Measurements from ENCODE around the gene APLP2. TPM values are rescaled to one million over a fixed set of nuclear protein-coding genes. Genes with fewer than 3 reads are reported as not detected.

The APLP2 gene
- total and polyA plus RNA-seq, 10 donors: 47.4 to 248 (median 181) TPM

- WGBS, 5 donors: 63 to 91% (median 86%) methylated on average over 2 of the region's 2 CpGs
- intact Hi-C loops (cut with DNase I; ENCODE audit: low total_unique reads): no loop called here
- TF ChIP-seq CTCF (IDR thresholded peaks at IDR 0.05 in 8 of 11, conservative IDR thresholded peaks at IDR 0.05 in 3 of 11) (no peak), POLR2A (IDR thresholded peaks at IDR 0.05) (no peak), POLR2AphosphoS5 (IDR thresholded peaks at IDR 0.05) (no peak)
Observed at GRCh38 chr11:130031945-130032344, 37.7 kb upstream of the APLP2 start.

GRCh38 chr11:130032931-130033330, 36.8 kb upstream of the APLP2 start:
- Histone ChIP-seq H3K27me3 (replicated peaks in 1 of 7) (peaks cover 0 to 16% (median 0%) of the 10 kb centered on the region in 7 donors), H3K4me1 (no peaks in the 10 kb centered on the region), H3K27ac (no peak overlapping the region), H3K4me3 (no peak overlapping the region), H3K9me3 (no peaks in the 10 kb centered on the region), H3K36me3 (no peaks in the 10 kb centered on the region)
- intact Hi-C loops (cut with DNase I; ENCODE audit: low total_unique reads): no loop called here
- WGBS, 5 donors: 88 to 96% (median 93%) methylated on average over 41 to 44 of the region's 44 CpGs
- TF ChIP-seq CTCF (IDR thresholded peaks at IDR 0.05 in 8 of 11, conservative IDR thresholded peaks at IDR 0.05 in 3 of 11) (no peak), POLR2A (IDR thresholded peaks at IDR 0.05) (no peak), POLR2AphosphoS5 (IDR thresholded peaks at IDR 0.05) (no peak)
- DNase-seq: no peak

More at GRCh38 chr11:130031945-130032344, 37.7 kb upstream of the APLP2 start:
- peaks cover 0 to 16% (median 0%) of the 10 kb centered on the region in 7 donors for H3K27me3 ChIP-seq (replicated peaks in 1 of 7)
- no peaks in the 10 kb centered on the region for H3K36me3 ChIP-seq
- H3K4me1 ChIP-seq: no peaks in the 10 kb centered on the region
- no peak overlapping the region for H3K4me3 ChIP-seq
- no peaks in the 10 kb centered on the region for H3K9me3 ChIP-seq
- DNase-seq: no peak
- no peak overlapping the region for H3K27ac ChIP-seq

- no peak for TF ChIP-seq POLR2A (IDR thresholded peaks at IDR 0.05)
- TF ChIP-seq POLR2AphosphoS5 (IDR thresholded peaks at IDR 0.05): no peak
- no peak for TF ChIP-seq CTCF (IDR thresholded peaks at IDR 0.05 in 8 of 11, conservative IDR thresholded peaks at IDR 0.05 in 3 of 11)
- Histone ChIP-seq H3K4me3 (no peak overlapping the region), H3K27me3 (replicated peaks in 1 of 7) (peaks cover 0 to 24% (median 0%) of the 10 kb centered on the region in 7 donors), H3K4me1 (no peaks in the 10 kb centered on the region), H3K27ac (no peak overlapping the region), H3K36me3 (no peaks in the 10 kb centered on the region), H3K9me3 (no peaks in the 10 kb centered on the region)
- intact Hi-C loops (cut with DNase I; ENCODE audit: low total_unique reads): no loop called here
- no peak for DNase-seq
Observed at GRCh38 chr11:130034236-130034635, 35.5 kb upstream of the APLP2 start.

- no peak overlapping the region for H3K27ac ChIP-seq
- H3K4me1 ChIP-seq: peaks cover 0 to 5% (median 0%) of the 10 kb centered on the region in 6 donors
- TF ChIP-seq POLR2AphosphoS5 (IDR thresholded peaks at IDR 0.05): no peak
- TF ChIP-seq CTCF (IDR thresholded peaks at IDR 0.05 in 8 of 11, conservative IDR thresholded peaks at IDR 0.05 in 3 of 11): no peak
- no peak for TF ChIP-seq POLR2A (IDR thresholded peaks at IDR 0.05)
- no peaks in the 10 kb centered on the region for H3K9me3 ChIP-seq
- WGBS, 5 donors: 72 to 85% (median 82%) methylated on average over 3 of the region's 3 CpGs
- DNase-seq: no peak
- H3K27me3 ChIP-seq (replicated peaks in 1 of 7): peaks cover 0 to 20% (median 0%) of the 10 kb centered on the region in 7 donors
- intact Hi-C loops (cut with DNase I; ENCODE audit: low total_unique reads): no loop called here
- H3K36me3 ChIP-seq: no peaks in the 10 kb centered on the region
- H3K4me3 ChIP-seq: no peak overlapping the region
Observed at GRCh38 chr11:130037058-130037457, 32.6 kb upstream of the APLP2 start.
